Effector memory CD4-positive, alpha-beta T cell (primary cell): Measurements from ENCODE around the gene MAPKBP1.

Source experiments
- DNase-seq, 3 donors: peaks; one replicate each; pipeline ENCODE4 v3.0.0-alpha.2; 2020
- H3K27ac ChIP-seq: 2 replicates; pipeline ENCODE4 v1.7.0; 2013; ENCODE audit warnings: mild to moderate bottlenecking, low read length, moderate library complexity; ENCODE audit not compliant: insufficient read depth, poor library complexity, severe bottlenecking
- H3K27me3 ChIP-seq: replicated peaks from 2 replicates; pipeline ENCODE4 v1.7.0; 2013; ENCODE audit warnings: mild to moderate bottlenecking, low read length; ENCODE audit not compliant: insufficient read depth, control insufficient read depth, poor library complexity, severe bottlenecking
- H3K36me3 ChIP-seq: 2 replicates; pipeline ENCODE4 v1.7.0; 2013; ENCODE audit warnings: mild to moderate bottlenecking, low read length, moderate library complexity; ENCODE audit not compliant: control insufficient read depth, insufficient read depth
- H3K4me1 ChIP-seq: 2 replicates; pipeline ENCODE4 v1.7.0; 2013; ENCODE audit warnings: low read length, mild to moderate bottlenecking; ENCODE audit not compliant: control insufficient read depth, insufficient read depth, poor library complexity, severe bottlenecking
- H3K4me3 ChIP-seq: 2 replicates; pipeline ENCODE4 v1.7.0; 2013; ENCODE audit warnings: low read length, low read depth, mild to moderate bottlenecking; ENCODE audit not compliant: insufficient read depth, poor library complexity, severe bottlenecking
- H3K9me3 ChIP-seq: 2 replicates; pipeline ENCODE4 v1.7.0; 2013; ENCODE audit warnings: mild to moderate bottlenecking, low read length, moderate library complexity; ENCODE audit not compliant: control insufficient read depth

The MAPKBP1 gene

DNA sequence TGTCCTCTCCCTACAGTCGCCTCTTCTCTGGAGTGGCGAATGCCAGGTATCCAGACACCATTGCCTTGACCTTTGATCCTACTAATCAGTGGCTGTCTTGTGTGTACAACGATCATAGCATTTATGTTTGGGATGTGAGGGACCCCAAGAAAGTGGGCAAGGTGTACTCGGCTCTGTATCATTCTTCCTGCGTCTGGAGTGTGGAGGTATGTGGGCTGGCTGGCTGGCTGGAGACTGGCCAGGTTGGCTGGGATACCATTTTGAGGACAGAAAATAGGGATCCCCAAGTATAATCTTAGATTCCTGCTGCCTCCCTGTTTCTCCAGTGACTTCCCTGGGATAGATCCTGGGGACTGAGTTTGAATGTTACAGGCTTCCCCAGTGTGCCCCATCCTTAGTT is 40.2 kb downstream of the MAPKBP1 start:
- peaks cover 10% of the 10 kb centered on the region for H3K4me1 ChIP-seq
- peaks cover 43% of the 10 kb centered on the region for H3K36me3 ChIP-seq
- H3K27ac ChIP-seq: no peak overlapping the region
- no peak for DNase-seq
- no peaks in the 10 kb centered on the region for H3K27me3 ChIP-seq
- H3K9me3 ChIP-seq: no peaks in the 10 kb centered on the region
- H3K4me3 ChIP-seq: no peak overlapping the region

DNA sequence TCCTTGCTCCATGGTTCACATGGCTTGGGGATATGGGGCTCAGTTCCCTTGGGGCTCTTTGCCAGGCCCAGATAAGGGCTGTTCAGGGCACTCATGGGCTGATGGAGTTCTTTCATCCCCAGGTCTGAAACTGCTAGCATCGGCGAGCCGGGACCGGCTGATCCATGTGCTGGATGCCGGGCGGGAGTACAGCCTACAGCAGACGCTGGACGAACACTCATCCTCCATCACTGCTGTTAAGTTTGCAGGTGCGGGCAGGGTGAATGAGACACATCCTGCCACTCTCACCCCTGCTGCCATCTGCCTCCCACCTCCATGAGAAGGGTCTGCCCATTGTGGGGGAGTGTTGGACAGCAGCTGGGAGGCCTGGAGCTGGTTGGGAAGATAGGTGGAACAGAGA is 42.5 kb downstream of the MAPKBP1 start:
- H3K27ac ChIP-seq: no peak overlapping the region
- peaks cover 49% of the 10 kb centered on the region for H3K36me3 ChIP-seq
- H3K9me3 ChIP-seq: no peaks in the 10 kb centered on the region
- H3K4me3 ChIP-seq: no peak overlapping the region
- no peak for DNase-seq
- H3K4me1 ChIP-seq: peaks cover 1% of the 10 kb centered on the region
- H3K27me3 ChIP-seq: no peaks in the 10 kb centered on the region

DNA sequence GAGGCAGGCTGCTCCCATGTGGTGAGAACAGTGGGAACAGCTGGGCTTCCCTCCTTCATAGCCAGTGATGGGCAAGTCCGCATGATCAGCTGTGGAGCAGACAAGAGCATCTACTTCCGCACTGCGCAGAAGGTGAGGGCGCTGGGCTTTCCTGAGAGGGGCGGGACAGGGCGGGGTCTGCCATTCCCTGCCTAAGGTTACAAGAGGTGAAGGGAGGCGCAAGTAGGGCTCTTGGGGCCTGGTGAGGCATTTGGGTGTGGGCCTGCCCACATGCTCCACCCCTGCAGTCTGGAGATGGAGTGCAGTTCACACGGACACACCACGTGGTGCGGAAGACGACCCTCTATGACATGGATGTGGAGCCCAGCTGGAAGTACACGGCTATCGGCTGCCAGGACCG is 43.0 kb downstream of the MAPKBP1 start:
- Histone ChIP-seq H3K36me3 (peaks cover 51% of the 10 kb centered on the region), H3K9me3 (no peaks in the 10 kb centered on the region), H3K27ac (no peak overlapping the region), H3K4me1 (no peaks in the 10 kb centered on the region), H3K4me3 (no peak overlapping the region), H3K27me3 (no peaks in the 10 kb centered on the region)
- DNase-seq: no peak

DNA sequence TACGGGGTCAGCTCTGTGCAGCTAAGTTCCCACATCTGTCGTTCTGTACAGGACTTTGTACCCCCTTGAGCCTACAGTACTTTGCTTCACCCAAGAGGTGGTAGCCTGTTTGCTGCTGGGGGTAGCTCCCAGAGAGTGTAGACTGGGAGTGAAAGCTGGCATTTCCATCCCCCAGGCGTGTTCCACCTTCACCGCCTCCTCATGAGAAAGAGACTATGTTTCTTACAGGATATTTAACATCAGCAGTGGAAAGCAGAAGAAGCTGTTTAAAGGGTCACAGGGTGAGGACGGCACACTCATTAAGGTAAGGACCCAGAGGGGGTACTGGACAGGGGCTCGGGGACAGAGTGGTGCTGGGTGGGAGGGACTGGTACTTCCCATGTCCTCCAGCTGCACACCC is 43.5 kb downstream of the MAPKBP1 start:
- Histone ChIP-seq H3K27me3 (no peaks in the 10 kb centered on the region), H3K4me3 (no peak overlapping the region), H3K36me3 (peaks cover 51% of the 10 kb centered on the region), H3K27ac (no peak overlapping the region), H3K9me3 (no peaks in the 10 kb centered on the region), H3K4me1 (no peaks in the 10 kb centered on the region)
- no peak for DNase-seq

DNA sequence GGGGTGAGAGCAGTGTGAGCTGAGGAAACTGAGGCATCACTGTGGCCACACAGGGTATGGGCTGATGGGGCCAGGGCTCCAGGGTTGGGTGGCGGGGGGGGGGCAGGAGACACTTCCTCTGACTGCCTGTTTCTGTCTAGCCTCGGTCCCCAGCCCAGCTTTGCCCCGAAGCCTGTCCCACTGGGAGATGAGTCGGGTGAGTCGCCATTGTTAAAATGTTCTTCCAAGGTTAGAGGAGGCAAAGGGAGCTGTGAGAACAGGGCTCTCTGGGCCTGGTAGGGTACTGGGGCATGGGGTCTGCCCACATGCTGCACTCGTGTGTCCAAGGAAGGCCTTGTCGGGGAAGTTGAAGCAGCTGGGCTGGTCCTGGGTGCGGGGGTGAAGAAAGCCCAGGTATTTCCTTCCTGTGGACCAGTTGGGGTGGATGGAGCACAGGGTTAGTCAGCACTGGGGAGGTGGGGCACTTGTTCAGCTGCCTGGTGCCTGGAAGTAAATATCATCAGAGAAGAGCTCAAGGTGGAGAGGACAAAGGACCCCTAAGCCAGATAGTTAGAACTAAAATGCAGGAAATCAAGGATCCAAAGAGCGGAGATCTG is 45.3 kb downstream of the MAPKBP1 start:
- H3K9me3 ChIP-seq: no peaks in the 10 kb centered on the region
- H3K36me3 ChIP-seq: peaks cover 53% of the 10 kb centered on the region
- H3K4me3 ChIP-seq: no peak overlapping the region
- H3K4me1 ChIP-seq: no peaks in the 10 kb centered on the region
- DNase-seq: no peak
- H3K27ac ChIP-seq: no peak overlapping the region
- no peaks in the 10 kb centered on the region for H3K27me3 ChIP-seq

DNA sequence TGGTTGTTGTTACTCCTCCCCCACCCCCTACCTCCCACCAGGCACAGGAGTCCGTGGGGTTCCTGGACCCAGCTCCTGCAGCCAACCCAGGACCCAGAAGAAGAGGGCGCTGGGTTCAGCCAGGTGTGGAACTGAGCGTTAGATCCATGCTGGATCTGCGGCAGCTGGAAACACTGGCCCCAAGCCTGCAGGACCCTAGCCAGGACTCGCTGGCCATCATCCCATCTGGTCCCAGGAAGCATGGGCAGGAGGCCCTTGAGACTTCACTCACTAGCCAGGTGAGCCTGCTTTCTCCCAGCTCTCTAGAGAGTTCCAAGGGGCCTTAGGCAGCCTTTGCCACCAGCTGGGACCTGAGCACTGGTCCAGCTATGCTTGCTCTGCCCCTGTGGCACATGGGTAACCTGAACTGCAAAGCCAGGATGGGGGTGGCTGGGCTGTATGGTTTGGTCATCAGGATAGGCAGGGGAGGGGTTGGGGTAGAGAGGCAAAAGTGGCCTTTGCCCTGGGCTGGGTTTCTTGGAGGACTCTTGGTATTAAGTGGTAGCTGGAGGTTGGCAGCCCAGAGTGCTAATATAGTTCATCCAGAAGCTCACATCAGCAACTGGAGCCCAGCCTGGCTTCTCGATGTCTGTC is 46.6 kb downstream of the MAPKBP1 start:
- Histone ChIP-seq H3K4me3 (no peak overlapping the region), H3K4me1 (no peaks in the 10 kb centered on the region), H3K36me3 (peaks cover 53% of the 10 kb centered on the region), H3K27ac (no peak overlapping the region), H3K9me3 (no peaks in the 10 kb centered on the region), H3K27me3 (no peaks in the 10 kb centered on the region)
- no peak for DNase-seq

DNA sequence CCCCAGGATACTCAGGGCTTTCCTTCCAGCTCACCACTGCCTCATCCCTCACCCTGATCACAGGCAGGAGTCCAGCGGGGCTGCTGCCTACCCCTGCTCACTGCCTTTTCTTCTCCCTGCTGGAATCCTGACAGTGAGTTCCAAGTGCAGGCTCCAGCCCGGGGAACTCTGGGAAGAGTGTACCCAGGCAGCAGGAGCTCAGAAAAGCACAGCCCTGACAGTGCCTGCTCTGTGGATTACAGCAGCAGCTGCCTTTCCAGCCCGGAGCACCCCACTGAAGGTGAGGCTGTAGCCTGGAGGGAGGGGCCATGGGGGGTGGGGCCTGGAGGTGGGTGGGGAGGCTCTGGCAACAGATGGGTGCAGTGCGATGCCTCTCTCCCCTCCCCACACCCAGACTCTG is 47.5 kb downstream of the MAPKBP1 start:
- DNase-seq: no peak
- Histone ChIP-seq H3K27me3 (no peaks in the 10 kb centered on the region), H3K4me3 (no peak overlapping the region), H3K27ac (no peak overlapping the region), H3K36me3 (peaks cover 48% of the 10 kb centered on the region), H3K4me1 (no peaks in the 10 kb centered on the region), H3K9me3 (no peaks in the 10 kb centered on the region)

DNA sequence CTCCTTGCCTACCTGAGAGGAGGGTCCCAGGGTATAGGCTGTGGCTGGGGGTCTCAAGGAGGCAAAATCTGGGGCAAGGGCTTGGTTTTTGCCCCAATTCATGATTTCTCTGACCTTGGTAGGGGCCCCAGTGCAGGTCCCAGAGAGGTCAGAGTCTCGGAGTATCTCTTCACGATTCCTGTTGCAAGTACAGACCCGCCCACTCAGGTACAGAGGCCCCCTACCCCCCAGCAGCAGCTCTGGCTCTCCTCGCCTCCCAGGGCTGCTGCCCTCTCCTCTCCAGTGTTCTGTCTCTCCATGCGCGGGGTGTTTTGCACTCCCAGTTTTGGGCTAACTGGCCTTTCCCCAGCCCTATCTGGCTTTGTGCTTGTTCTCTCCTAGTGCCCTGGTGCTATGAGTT is 48.2 kb downstream of the MAPKBP1 start:
- no peaks in the 10 kb centered on the region for H3K9me3 ChIP-seq
- no peak overlapping the region for H3K4me3 ChIP-seq
- DNase-seq: no peak
- H3K36me3 ChIP-seq: peaks cover 42% of the 10 kb centered on the region
- H3K27me3 ChIP-seq: no peaks in the 10 kb centered on the region
- no peaks in the 10 kb centered on the region for H3K4me1 ChIP-seq
- no peak overlapping the region for H3K27ac ChIP-seq

DNA sequence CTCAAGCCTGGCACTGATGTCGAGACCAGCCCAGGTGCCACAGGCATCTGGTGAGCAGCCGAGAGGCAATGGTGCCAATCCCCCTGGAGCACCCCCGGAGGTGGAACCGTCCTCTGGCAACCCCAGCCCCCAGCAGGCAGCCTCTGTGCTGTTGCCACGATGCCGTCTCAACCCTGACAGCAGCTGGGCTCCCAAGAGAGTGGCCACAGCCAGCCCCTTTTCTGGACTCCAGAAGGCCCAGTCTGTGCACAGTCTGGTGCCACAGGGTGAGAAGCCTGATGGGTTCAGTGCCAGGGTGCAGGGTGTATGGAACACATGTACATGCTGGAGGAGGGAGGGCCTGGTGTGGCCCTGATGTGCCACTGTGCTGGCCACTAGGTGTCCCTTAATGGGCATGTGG is 48.7 kb downstream of the MAPKBP1 start:
- peaks cover 38% of the 10 kb centered on the region for H3K36me3 ChIP-seq
- H3K9me3 ChIP-seq: no peaks in the 10 kb centered on the region
- H3K4me1 ChIP-seq: no peaks in the 10 kb centered on the region
- no peak overlapping the region for H3K4me3 ChIP-seq
- no peak overlapping the region for H3K27ac ChIP-seq
- DNase-seq: no peak
- H3K27me3 ChIP-seq: no peaks in the 10 kb centered on the region

DNA sequence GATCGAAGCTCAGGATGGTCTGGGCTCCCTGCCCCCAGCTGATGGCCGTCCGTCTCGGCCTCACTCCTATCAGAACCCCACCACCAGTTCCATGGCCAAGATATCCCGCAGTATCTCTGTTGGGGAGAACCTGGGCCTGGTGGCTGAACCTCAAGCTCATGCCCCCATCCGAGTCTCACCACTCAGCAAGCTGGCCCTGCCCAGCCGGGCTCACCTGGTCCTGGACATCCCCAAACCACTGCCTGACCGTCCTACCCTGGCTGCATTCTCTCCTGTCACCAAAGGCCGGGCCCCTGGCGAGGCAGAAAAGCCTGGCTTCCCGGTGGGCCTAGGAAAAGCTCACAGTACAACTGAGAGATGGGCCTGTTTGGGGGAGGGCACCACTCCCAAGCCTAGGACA is 49.2 kb downstream of the MAPKBP1 start:
- peaks cover 33% of the 10 kb centered on the region for H3K36me3 ChIP-seq
- no peaks in the 10 kb centered on the region for H3K4me1 ChIP-seq
- H3K9me3 ChIP-seq: no peaks in the 10 kb centered on the region
- no peaks in the 10 kb centered on the region for H3K27me3 ChIP-seq
- DNase-seq: no peak
- no peak overlapping the region for H3K4me3 ChIP-seq
- no peak overlapping the region for H3K27ac ChIP-seq
